GM21529 (cell line): ENCODE results near the gene BRAF.
"Not testable (repeated sequence)": the region's sequence is repeated elsewhere in the genome, so short reads cannot be mapped to it uniquely, and the experiment has no call there.

ENCODE experiments used
- ATAC-seq: cut with Tn5 transposase; IDR thresholded peaks from one replicate; pipeline ENCODE4 v1.9.1; 2021; ENCODE audit not compliant: unreplicated experiment

BRAF gene

DNA sequence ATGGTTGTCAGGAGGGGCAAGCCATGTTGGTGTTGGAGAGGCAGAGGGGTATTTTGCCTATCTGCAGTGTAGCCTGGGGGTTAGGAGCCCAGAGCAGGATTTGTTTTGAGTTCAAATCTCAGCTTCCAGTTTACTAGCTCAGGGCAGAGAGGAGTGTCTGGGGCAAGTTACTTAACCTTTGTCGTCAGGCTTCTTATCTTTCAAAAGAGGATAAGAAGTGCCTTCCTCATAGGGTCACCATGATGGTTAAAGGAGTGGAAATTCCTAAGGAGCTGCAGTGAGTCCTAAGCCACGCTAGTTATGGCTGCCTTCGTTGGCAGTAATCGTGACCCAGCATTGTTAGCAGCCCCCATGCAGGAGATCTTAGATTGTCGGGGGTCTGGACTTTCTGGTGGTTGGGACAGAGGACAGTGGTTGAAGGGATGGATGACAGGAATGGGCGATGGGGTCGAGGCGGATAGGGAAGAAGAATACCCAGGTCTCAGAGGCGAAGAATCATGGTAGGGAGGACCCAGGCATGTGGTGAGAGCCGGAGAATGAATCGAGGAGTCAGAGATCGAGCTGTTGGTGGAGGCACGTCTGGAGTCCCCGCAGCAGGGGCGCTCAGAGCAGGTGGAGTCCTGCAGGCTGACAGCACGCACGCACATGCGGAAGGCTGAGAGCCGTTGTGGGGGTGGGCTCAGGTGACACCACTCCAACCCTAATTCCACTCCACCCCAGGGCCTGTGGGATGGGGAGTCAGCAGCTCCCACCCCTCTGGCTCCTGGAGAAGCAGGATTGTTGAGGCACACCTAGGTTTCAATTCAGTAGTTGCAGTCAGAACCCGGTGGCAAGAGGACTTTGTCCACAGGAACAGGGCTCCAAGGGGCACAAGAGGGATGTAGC lies 240.4 kb downstream of the BRAF start:
- ATAC-seq: no peak

GRCh38 chr7:140683657-140684056 lies 241.1 kb downstream of the BRAF start:
- ATAC-seq: no peak

- no peak for ATAC-seq
Measured at GRCh38 chr7:140681766-140682165, 243.0 kb downstream of the BRAF start.

GRCh38 chr7:140680886-140681285 lies 243.8 kb downstream of the BRAF start:
- ATAC-seq: no peak

- no peak for ATAC-seq
Measured at GRCh38 chr7:140679186-140679585, 245.5 kb downstream of the BRAF start.

GRCh38 chr7:140678816-140679130 lies 246.0 kb downstream of the BRAF start:
- no peak for ATAC-seq

DNA sequence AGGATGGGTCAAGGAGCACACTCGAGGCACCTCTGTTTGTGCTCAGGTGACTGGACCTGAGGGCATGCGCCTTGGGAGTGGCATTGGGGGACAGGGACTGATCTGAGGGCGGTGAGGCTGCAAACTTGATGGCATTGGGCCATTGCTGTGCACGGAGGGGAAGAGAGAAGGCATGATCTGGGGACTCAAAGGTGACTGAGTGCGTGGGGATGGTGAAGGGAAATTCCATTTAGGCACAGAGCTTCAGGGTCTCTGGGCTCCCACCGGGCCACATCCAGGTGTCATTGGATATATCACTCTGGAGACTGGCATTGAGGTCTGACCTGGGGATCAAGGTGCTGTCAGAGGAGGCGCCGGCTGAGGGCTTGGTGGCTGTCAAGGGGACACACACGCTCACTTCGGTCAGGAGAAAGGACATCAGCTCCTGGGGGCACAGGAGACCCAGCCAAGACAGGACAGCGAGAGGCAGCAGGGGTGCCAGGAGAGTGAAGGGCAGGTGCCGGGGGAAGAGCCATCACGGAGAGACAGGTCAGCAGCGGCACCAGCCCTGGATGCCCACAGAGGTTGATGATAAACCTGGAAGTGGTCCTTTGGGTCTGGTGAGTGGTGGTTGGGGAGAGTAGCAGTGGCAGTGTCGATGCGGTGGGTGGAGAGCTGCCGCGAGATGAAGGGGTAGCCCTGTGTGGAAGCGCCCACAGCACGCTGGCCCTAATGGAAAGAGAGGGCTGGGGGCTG lies 246.5 kb downstream of the BRAF start:
- ATAC-seq: no peak

DNA sequence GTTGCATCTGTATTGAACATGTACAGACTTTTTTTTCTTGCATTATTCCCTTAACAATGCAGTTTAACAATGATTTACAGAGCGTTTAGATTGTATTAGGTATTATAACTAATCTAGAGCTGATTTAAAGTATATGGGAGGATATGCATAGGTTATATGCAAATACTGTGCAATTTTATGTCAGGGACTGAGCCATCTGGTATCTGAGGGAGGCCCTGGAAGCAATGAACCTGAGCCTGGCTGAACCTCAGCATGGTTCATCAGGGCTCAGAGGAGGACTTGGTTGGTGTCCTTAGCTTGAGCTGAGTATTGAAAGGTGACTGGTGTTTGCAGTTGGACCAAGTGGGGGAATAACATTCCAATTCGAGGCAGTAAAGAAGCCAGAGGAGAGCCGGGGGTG lies 247.2 kb downstream of the BRAF start:
- ATAC-seq: no peak

GRCh38 chr7:140676956-140677355 lies 247.8 kb downstream of the BRAF start:
- not testable (repeated sequence) for ATAC-seq

GRCh38 chr7:140676306-140676705 lies 248.4 kb downstream of the BRAF start:
- ATAC-seq: peak; percentile 49

DNA sequence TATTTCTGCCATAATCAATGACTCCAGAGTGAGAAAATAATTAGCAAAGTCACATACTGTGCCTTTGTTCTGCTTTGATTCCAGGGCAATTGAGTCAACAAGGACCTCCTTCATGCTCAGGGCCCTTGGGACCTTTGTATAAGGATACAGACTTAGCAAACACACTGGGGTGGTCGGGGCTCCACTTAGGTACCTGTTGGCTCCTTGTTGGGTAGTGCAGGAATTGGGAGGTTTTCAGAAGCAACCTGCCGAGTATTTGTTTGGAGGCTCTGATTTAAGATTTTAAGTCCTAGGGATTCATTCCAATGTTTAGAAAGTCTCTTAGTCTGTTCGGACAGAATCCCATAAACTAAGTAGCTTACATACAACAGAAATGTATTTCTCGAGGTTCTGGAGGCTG lies 249.0 kb downstream of the BRAF start:
- no peak for ATAC-seq

- ATAC-seq: no peak
Measured at GRCh38 chr7:140674899-140675701, 249.6 kb downstream of the BRAF start.

DNA sequence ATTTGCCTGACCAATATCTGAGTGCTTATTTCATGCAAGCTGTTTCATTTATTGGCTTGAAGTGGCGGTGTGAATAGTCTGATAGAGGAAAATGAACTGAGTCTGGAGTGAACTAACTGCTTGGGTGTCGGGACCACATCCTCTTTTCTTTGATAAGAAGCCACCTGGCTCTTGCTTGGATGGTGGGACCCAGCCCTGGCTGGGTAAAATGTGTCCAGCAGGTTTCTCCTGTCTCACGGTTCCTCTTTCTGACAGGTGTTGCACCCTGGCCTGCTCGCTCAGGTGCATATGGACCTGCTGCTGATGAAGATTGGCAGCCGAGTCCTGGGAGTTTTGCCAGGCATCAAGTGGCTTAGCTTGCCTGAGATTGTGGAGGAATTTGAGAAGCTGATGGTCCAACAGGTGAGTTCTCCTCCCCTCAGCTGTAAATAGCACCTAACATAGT lies 250.4 kb downstream of the BRAF start:
- ATAC-seq: peak; percentile 29

DNA sequence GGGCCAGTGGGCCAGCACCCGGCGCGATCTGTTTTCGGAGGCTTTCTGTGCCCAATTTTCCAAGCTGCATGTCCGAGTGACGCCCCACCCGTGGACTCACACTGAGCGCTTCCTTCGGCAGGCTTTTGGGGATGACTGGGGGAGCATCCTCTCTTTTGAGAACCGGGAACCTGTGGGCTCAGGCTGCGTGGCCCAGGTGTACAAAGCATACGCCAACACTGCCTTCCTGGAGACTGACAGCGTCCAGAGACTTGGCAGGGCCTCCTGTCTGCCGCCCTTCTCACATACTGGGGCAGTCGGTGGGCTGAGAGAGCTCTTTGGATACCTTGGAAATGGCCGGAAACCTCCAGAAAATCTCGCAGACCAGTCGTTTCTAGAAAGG lies 251.0 kb downstream of the BRAF start:
- no peak for ATAC-seq

DNA sequence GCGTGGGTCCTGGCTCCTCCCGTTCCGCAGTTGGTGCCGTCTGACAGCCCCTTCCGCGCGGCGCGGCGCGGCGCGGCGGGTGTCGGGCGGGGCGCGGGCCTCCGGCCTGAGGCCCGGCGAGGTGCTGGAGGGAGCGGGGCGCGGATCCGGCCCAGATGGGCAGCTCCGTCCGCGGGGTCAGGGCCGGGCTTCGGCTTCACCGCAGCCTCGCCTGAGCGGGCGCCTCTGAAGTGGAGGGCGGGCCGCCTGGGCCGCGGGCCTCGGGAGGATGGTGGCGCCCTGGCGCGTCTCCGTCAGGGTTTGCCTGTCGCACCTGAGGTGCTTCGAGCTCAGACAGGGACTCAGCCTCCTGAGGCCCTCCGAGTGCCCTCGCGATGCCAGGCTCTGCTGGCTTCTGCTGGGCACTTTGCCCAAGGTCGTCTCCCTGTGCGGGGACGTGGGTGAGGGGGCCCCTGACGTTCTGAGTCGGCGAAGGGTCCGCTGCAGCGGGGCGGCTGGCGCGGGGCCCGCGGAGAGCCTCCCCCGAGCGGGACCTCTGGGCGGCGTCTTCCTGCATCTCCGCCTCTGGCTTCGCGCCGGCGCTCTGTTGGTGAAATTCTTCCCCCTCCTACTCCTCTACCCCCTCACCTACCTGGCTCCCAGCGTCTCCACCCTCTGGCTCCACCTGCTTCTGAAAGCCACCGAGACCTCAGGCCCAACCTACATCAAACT lies 251.5 kb downstream of the BRAF start:
- peak; percentile 43 for ATAC-seq

DNA sequence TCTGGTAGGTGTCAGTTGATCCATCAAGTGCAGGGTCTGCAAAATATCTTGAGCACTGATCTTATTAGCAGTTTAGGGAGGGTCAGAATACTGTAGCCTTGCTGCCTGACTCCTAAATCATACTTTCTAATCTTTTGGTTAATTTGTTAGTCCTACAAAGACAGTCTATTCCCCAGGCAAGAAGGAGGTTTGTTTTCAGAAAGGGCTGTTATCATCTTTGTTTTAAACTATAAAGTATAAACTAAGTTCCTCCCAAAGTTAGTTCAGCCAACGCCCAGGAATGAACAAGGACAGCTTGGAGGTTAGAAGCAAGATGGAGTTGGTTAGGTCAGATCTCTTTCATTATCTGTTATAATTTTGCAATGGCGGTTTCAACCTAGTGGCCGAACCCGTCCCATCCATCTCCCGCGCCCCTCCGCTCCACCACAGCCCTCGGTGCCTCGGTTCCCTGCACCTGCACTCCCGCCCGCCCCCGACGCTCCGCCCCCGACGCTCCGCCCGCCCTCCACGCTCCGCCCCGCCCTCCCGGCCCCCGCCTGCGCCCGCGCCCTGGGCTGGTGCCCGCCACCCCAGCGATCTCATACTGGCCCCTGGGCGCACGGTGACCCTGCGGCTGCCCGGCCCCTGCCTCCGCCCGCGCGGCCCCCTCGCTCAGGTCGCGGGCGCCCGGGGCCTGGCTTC lies 252.2 kb downstream of the BRAF start, which contains the start of gene ADCK2:
TSS of gene ADCK2 (plus strand) at position 564 of the 681 bp plus-strand sequence. CDS start 386 bp downstream, outside the sequence.
- ATAC-seq: peak; percentile 58

DNA sequence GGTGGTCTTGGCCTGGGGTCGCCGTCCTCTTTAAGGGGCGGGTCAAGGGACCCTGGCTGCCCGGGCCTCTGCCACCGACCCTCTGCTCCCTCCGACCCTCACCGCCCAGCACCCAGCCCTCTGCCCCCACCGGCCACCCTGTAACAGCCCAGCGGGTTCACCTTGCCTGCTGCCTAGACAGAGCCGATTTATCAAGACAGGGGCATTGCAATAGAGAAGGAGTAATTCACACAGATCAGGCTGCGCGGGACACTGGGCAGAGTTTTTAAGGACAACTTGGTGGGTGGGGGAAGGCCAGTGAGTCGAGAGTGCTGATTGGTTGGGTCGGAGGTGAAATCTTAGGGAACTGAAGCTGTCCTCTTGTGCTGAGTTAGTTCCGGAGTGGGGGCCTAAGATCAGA lies 252.8 kb downstream of the BRAF start:
- ATAC-seq: no peak

GRCh38 chr7:140670343-140670935 lies 254.3 kb downstream of the BRAF start:
- ATAC-seq: no peak

DNA sequence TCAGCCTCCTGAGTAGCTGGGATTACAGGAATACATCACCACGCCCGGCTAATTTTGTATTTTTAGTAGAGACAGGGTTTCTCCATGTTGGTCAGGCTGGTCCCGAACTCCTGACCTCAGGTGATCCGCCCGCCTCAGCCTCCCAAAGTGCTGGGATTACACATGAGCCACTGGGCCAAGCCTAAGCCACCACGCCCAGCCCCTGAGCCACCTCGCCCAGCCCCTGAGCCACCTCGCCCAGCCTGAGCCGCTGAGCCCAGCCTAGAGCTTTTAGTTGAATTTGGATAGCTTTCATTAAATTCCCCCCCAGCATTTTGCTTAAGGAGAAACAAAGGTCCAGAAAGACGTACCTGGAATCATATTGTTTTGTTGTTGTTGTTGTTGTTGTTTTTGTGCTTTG lies 254.9 kb downstream of the BRAF start:
- ATAC-seq: not testable (repeated sequence)

GRCh38 chr7:140669352-140669751 lies 255.4 kb downstream of the BRAF start:
- ATAC-seq: no peak
